ENCODE measurements around the gene DPYSL4.

DPYSL4 gene

DNA sequence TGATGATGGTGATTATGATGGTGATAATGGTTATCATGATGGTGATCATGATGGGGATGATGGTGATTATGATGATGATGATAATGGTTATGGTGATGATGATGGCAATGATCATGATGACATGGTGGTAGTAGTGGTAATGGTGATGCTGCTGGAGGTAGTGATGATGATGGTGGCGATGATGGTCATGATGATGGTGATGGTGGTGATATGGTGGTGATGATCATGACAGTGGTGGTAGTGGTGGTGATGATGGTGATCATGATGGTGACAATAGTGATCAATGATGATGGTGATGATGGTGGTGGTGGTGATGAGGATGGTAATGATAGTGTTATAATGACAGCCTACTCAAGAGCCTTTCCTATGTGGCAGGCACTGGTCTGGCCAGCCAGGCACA is 31.8 kb upstream of the DPYSL4 start:
- Histone ChIP-seq H3K4me3 (IDR thresholded peaks at IDR 0.05; ENCODE audit: insufficient read depth, low read depth, low read length) (no peak overlapping the region), H3K79me2 (ENCODE audit: insufficient read depth, low read depth) (no peaks in the 10 kb centered on the region), H4K20me1 (ENCODE audit: insufficient read depth) (no peaks in the 10 kb centered on the region), H3K9ac (no peak overlapping the region), H2AFZ (ENCODE audit: low read depth) (no peak overlapping the region), H3K27ac (no peak overlapping the region), H3K27me3 (ENCODE audit: insufficient read depth, low read depth) (no peaks in the 10 kb centered on the region), H3K4me1 (ENCODE audit: low read depth, poor library complexity, severe bottlenecking) (no peaks in the 10 kb centered on the region), H3K4me2 (no peak overlapping the region), H3K36me3 (ENCODE audit: insufficient read depth) (no peaks in the 10 kb centered on the region)
- TF ChIP-seq, protein P1, sequence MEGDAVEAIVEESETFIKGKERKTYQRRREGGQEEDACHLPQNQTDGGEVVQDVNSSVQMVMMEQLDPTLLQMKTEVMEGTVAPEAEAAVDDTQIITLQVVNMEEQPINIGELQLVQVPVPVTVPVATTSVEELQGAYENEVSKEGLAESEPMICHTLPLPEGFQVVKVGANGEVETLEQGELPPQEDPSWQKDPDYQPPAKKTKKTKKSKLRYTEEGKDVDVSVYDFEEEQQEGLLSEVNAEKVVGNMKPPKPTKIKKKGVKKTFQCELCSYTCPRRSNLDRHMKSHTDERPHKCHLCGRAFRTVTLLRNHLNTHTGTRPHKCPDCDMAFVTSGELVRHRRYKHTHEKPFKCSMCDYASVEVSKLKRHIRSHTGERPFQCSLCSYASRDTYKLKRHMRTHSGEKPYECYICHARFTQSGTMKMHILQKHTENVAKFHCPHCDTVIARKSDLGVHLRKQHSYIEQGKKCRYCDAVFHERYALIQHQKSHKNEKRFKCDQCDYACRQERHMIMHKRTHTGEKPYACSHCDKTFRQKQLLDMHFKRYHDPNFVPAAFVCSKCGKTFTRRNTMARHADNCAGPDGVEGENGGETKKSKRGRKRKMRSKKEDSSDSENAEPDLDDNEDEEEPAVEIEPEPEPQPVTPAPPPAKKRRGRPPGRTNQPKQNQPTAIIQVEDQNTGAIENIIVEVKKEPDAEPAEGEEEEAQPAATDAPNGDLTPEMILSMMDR (conservative IDR thresholded peaks at IDR 0.05; ENCODE audit: low read depth, low read length) = no peak

DNA sequence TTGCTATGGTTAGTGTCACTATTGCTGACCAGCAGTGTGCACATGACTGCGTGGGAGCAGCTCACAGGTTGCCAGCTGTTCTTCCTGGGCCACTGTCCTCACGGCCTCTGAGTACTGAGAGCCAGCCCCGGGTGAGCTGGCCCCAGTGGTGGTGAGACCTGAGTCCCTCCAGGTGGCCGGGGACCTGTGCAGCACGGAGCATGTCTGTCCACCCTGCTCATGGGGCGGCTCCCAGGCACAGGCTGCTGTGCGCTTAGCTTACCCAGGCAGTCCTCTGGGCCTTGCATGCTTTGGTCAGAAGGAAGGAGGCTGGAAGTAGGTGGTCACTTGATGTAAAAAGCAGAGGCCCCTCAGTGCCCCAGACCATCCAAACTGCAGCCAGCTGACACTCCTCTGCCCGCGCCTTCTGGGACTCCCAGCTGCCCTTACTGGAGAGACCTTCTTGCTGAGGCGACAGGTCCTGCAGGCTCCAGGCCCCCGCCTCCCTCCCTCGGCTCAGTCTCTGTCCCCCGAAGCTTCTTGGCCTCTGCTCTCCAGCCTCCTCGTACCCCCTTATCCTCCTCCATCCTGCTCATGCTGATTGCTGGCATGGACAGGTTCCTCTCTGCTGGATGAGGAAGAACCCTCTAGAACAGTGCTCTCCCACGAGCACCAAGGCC is 30.9 kb upstream of the DPYSL4 start:
- TF ChIP-seq, protein P1 (conservative IDR thresholded peaks at IDR 0.05; ENCODE audit: low read depth, low read length) = no peak
- H3K79me2 ChIP-seq (ENCODE audit: insufficient read depth, low read depth) = no peaks in the 10 kb centered on the region

DNA sequence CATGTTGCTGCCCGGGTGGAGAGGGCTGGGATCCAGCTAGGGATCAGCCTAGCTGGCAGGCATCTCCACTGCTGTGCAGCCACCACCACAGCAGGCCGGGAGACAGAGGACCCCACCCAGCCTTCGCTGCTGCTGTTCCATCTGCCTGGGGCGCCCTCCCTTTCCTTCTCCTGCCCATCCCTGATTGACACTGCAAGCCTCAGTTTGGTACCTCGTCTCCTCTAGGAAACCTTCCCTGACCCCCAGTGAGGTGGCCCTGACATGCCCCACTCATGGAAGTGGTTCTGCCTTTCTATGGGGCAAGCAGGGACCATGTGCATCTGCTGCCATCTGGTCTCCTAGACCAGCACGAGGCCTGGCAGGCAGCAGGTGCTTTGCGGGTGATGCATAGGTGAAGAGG is 30.4 kb upstream of the DPYSL4 start:
- Histone ChIP-seq H3K4me3 (IDR thresholded peaks at IDR 0.05; ENCODE audit: insufficient read depth, low read depth, low read length) (no peak overlapping the region), H3K27me3 (ENCODE audit: insufficient read depth, low read depth) (no peaks in the 10 kb centered on the region), H3K4me1 (ENCODE audit: low read depth, poor library complexity, severe bottlenecking) (no peaks in the 10 kb centered on the region), H2AFZ (ENCODE audit: low read depth) (no peak overlapping the region), H3K79me2 (ENCODE audit: insufficient read depth, low read depth) (no peaks in the 10 kb centered on the region), H3K4me2 (no peak overlapping the region), H3K27ac (no peak overlapping the region), H3K36me3 (ENCODE audit: insufficient read depth) (no peaks in the 10 kb centered on the region), H4K20me1 (ENCODE audit: insufficient read depth) (no peaks in the 10 kb centered on the region), H3K9ac (no peak overlapping the region)
- TF ChIP-seq, protein P1 (conservative IDR thresholded peaks at IDR 0.05; ENCODE audit: low read depth, low read length) = no peak

More for the DNA sequence above, 30.9 kb upstream of the DPYSL4 start:
- no peak overlapping the region for H3K4me2 ChIP-seq
- H3K4me1 ChIP-seq (ENCODE audit: low read depth, poor library complexity, severe bottlenecking) = no peaks in the 10 kb centered on the region
- H3K36me3 ChIP-seq (ENCODE audit: insufficient read depth) = no peaks in the 10 kb centered on the region
- H4K20me1 ChIP-seq (ENCODE audit: insufficient read depth) = no peaks in the 10 kb centered on the region
- no peak overlapping the region for H3K4me3 ChIP-seq (IDR thresholded peaks at IDR 0.05; ENCODE audit: insufficient read depth, low read depth, low read length)
- H3K27me3 ChIP-seq (ENCODE audit: insufficient read depth, low read depth) = no peaks in the 10 kb centered on the region
- H2AFZ ChIP-seq (ENCODE audit: low read depth) = no peak overlapping the region
- no peak overlapping the region for H3K9ac ChIP-seq
- H3K27ac ChIP-seq = no peak overlapping the region

DNA sequence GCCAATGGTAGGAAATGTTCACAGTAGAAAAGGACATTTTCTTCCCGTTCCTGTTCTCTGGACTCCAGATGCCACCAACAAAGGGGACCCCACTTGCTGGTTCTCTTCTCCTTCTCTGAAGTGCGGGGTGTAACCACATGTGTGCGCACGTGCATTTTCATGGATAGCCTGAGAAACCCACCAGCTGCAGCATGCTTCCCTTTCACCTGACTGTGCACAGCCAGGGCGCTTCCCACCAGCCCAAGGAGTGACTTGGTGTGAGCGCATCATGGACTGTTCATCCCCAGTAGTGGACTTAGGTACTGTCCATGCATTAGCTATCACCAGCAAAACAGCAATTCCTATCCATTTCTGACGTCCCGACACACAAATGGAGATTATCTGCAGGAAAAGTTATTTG is 29.6 kb upstream of the DPYSL4 start:
- no peak overlapping the region for H3K27ac ChIP-seq
- no peaks in the 10 kb centered on the region for H4K20me1 ChIP-seq (ENCODE audit: insufficient read depth)
- H3K4me2 ChIP-seq = no peak overlapping the region
- no peak overlapping the region for H3K4me3 ChIP-seq (IDR thresholded peaks at IDR 0.05; ENCODE audit: insufficient read depth, low read depth, low read length)
- TF ChIP-seq, protein P1 (conservative IDR thresholded peaks at IDR 0.05; ENCODE audit: low read depth, low read length) = no peak
- H3K36me3 ChIP-seq (ENCODE audit: insufficient read depth) = no peaks in the 10 kb centered on the region
- H3K9ac ChIP-seq = no peak overlapping the region
- no peaks in the 10 kb centered on the region for H3K79me2 ChIP-seq (ENCODE audit: insufficient read depth, low read depth)
- no peaks in the 10 kb centered on the region for H3K27me3 ChIP-seq (ENCODE audit: insufficient read depth, low read depth)
- H3K4me1 ChIP-seq (ENCODE audit: low read depth, poor library complexity, severe bottlenecking) = no peaks in the 10 kb centered on the region
- H2AFZ ChIP-seq (ENCODE audit: low read depth) = no peak overlapping the region
